SU-DHL-6 (cell line): ENCODE results near the gene PSME3IP1.

Source experiments
- EZH2phosphoT487 ChIP-seq: fragments of 200-600 bp; sonication (generic), shearing (Covaris generic); conservative IDR thresholded peaks from 2 replicates; pipeline ENCODE4 v1.6.1; 2018; ENCODE audit warnings: mild to moderate bottlenecking, antibody characterized with exemption, low read length, moderate library complexity, mixed read lengths
- TF ChIP-seq, protein P1 (sequence below): fragments of 200-600 bp; sonication (generic); IDR thresholded peaks from one replicate; pipeline ENCODE4 v1.5.1; 2017; ENCODE audit warnings: antibody characterized with exemption, mild to moderate bottlenecking, low read length, moderate library complexity; ENCODE audit not compliant: insufficient read depth, poor library complexity, severe bottlenecking

DNA sequence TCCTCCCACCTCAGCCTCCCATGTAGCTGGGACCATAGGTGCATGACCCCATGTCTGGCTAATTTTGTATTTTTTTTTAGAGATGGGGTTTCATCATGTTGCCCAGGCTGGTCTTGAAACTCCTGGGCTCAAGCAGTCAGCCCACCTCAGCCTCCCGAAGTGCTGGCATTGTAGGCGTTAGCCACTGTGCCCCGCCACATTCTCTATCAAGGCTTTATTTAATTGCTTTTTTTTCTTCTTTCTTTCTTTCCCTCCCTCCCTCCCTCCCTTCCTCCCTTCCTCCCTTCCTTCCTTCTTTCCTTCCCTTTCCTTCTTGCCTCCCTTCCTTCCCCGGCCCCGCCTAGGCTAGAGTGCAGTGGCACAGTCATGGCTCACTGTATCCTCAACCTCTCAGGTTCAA, 23.9 kb upstream of the PSME3IP1 start:
- TF ChIP-seq, protein P1, sequence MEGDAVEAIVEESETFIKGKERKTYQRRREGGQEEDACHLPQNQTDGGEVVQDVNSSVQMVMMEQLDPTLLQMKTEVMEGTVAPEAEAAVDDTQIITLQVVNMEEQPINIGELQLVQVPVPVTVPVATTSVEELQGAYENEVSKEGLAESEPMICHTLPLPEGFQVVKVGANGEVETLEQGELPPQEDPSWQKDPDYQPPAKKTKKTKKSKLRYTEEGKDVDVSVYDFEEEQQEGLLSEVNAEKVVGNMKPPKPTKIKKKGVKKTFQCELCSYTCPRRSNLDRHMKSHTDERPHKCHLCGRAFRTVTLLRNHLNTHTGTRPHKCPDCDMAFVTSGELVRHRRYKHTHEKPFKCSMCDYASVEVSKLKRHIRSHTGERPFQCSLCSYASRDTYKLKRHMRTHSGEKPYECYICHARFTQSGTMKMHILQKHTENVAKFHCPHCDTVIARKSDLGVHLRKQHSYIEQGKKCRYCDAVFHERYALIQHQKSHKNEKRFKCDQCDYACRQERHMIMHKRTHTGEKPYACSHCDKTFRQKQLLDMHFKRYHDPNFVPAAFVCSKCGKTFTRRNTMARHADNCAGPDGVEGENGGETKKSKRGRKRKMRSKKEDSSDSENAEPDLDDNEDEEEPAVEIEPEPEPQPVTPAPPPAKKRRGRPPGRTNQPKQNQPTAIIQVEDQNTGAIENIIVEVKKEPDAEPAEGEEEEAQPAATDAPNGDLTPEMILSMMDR: no peak
- TF ChIP-seq EZH2phosphoT487: no peak
